ENCODE measurements around the gene EPHA3.

EPHA3 gene

DNA sequence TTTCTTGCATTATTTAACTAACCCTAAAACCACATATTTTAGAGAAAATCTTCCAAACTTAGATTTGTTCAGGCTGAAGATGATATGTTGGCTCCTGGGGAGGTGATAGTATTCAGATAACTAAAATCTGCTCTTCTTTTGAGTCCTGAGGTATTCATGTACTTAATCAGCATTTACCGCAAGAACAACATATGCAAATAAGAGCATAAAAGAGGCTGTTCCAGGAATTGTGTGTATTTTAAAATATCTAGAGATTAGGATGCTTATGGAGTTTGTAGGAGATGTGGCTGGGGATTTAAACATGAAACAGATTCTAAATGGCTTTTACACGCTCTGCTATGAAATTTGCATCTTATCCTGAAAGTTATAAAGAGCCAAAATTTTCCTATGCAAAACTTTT, 298.2 kb downstream of the EPHA3 start:
- TF ChIP-seq, protein P1, sequence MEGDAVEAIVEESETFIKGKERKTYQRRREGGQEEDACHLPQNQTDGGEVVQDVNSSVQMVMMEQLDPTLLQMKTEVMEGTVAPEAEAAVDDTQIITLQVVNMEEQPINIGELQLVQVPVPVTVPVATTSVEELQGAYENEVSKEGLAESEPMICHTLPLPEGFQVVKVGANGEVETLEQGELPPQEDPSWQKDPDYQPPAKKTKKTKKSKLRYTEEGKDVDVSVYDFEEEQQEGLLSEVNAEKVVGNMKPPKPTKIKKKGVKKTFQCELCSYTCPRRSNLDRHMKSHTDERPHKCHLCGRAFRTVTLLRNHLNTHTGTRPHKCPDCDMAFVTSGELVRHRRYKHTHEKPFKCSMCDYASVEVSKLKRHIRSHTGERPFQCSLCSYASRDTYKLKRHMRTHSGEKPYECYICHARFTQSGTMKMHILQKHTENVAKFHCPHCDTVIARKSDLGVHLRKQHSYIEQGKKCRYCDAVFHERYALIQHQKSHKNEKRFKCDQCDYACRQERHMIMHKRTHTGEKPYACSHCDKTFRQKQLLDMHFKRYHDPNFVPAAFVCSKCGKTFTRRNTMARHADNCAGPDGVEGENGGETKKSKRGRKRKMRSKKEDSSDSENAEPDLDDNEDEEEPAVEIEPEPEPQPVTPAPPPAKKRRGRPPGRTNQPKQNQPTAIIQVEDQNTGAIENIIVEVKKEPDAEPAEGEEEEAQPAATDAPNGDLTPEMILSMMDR (conservative IDR thresholded peaks at IDR 0.05; ENCODE audit: low read length): no peak
- no peak for DNase-seq (ENCODE audit: low read depth)
- H3K4me3 ChIP-seq (ENCODE audit: low read length): no peak overlapping the region

DNA sequence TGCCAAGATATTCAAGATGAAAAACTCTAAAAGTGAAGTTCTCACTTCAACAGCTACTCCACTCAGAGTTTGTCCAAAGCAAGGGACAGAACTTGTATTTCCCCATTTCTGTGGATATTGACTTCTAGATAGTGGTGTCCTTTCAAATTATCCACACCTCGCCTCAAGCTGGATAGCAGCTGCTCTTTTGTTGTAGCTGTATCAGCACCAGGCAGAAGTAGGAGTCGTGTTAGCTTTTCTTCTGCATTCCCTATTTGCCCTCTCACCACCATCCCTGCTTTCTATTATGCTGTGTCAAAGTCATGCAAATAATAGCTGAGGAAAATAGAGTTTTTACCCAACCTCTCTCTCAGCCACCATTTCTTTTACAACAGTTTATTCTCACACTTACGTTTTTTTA, 303.8 kb downstream of the EPHA3 start:
- no peak overlapping the region for H3K4me3 ChIP-seq (ENCODE audit: low read length)
- no peak for DNase-seq (ENCODE audit: low read depth)
- TF ChIP-seq, protein P1 (conservative IDR thresholded peaks at IDR 0.05; ENCODE audit: low read length): no peak

DNA sequence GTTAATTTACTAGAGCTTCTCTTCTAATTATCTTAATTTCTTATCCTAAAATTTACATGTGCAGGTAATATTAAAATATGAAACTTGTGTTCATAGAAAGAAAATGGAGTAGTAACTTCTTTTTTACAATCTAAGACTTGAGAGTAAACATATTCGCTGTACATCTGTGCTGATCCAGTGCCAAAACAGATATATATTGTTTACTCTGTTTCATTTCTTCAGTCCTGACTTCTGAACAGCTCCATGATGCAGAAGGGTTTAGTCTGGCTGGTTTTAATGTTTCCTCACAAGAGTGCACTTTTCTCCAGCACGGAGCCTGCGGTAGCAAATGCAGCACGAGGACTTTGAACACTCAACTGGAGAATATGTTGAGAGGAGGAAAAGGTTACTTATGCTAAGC, 306.8 kb downstream of the EPHA3 start:
- DNase-seq (ENCODE audit: low read depth): no peak
- no peak overlapping the region for H3K4me3 ChIP-seq (ENCODE audit: low read length)
- TF ChIP-seq, protein P1 (conservative IDR thresholded peaks at IDR 0.05; ENCODE audit: low read length): no peak

DNA sequence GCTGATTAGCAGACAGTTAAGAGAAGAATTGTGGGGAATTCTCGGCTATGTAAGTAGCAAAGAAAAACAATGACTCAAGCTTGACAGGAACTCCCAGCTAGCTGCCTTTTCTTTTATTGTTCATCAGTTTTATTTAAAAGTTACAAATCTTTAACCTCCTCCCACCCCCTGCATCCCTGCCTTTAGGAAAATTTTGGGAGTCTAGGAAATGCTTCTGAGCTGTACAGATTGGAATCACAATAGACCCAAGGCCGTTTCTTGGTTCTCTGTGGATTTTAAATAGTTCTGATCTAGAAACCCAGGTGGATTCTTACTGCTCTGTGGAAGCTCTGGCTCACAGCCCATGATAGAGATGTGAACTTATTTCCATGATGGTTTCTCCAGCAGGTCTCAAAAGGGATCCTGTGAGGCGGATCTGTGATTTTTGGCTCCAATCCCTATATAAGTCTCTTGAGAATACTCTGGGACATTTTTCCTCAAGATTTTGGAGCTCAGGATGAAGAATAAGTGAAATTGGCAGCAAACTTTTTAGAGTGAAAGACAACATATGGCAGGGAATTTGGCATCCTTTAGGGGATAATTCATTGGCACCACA, 312.3 kb downstream of the EPHA3 start:
- H3K4me3 ChIP-seq (ENCODE audit: low read length): no peak overlapping the region
- no peak for DNase-seq (ENCODE audit: low read depth)
- TF ChIP-seq, protein P1 (conservative IDR thresholded peaks at IDR 0.05; ENCODE audit: low read length): no peak

DNA sequence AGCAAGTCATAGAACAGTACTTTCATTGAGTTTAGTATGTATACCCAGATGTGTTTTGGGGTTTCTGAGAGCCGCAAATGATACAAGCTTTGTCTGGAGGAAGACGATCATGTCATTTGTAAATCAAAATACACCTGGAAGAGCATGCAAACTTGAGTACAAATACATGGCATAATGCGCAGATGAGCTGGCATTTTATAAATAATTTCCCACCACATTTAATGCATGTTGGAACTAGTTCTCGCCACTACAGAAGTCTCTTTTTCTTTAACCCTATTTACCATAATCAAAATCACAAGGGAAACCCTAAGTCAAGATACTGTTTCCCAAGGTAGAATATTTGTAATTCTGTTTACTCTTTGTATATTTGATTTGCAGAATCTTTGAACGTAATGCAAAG, 318.6 kb downstream of the EPHA3 start:
- TF ChIP-seq, protein P1 (conservative IDR thresholded peaks at IDR 0.05; ENCODE audit: low read length): no peak
- DNase-seq (ENCODE audit: low read depth): no peak
- no peak overlapping the region for H3K4me3 ChIP-seq (ENCODE audit: low read length)

DNA sequence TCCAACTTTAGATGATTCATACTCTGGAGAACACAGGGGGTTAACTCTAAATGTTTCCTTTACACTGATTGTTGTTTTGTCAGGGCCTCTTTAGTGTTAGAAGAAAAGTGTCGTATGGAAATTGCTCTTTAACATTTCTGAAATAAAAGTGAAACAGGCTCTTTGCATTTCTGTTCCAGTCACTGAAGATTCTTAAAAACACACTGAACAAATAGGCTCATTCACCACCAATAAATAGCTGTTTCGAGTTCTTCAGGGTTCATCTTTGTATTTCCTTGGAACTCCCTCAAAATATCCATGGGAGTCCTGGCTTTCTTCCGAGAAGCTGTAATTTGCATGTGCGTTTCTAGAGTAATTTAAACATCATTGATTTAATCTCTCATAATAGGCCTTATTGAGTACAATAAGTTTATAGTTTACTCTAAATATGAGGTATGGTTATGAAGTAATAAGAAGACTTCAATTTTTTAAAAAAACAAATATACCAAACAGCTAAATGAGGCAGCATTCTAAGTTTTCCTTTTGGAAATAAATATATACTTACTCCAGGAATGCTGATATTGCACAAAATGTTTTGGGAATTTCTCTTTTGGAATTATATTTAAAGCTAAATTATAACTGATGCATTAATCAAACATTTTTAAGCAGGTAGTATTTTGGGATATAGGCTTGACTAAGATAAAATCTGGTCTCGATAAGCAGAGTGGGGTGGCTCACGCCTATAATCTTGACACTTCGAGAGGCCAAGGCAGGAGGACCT, 327.4 kb downstream of the EPHA3 start:
- no peak overlapping the region for H3K4me3 ChIP-seq (ENCODE audit: low read length)
- TF ChIP-seq, protein P1 (conservative IDR thresholded peaks at IDR 0.05; ENCODE audit: low read length): no peak
- no peak for DNase-seq (ENCODE audit: low read depth)

DNA sequence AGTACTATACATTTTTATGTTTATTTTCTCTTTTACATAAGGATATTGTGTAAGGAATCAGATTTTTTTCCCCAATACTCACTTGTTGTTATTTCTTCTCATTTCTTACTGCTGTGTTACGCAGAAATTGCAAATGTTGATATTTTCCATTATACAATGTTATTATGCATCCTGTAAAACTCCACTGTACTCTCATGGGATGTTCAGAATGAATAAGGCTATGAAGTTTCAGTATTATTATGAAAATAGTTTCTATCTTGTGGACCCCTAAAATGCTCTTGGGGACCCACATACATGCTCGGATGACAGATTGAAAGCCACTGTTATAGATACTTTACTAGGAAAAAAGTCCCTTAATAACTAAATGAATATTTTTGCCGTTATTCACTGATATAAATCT, 329.4 kb downstream of the EPHA3 start:
- H3K4me3 ChIP-seq (ENCODE audit: low read length): no peak overlapping the region
- no peak for DNase-seq (ENCODE audit: low read depth)
- TF ChIP-seq, protein P1 (conservative IDR thresholded peaks at IDR 0.05; ENCODE audit: low read length): no peak
